Upper lobe of left lung (tissue), 6 donors: ENCODE results near the gene PTPRG. TPM values are rescaled to one million over a fixed set of nuclear protein-coding genes. Genes with fewer than 3 reads are reported as not detected.

Experiments used
- ATAC-seq, 2 donors: fragments of 200-7000 bp; cut with Tn5 transposase; one replicate each; pipeline ENCODE4 v1.9.1; 2022; ENCODE audit warnings: mild to moderate bottlenecking in 2 of 2, moderate library complexity in 2 of 2; ENCODE audit not compliant: low FRiP score in 2 of 2
- DNase-seq, 2 donors: peaks; one replicate each; pipeline ENCODE4 v3.0.0-alpha.2; 2019 to 2020
- H3K27ac ChIP-seq, 4 donors: fragments of 200-600 bp; sonication (generic); one replicate each; pipeline ENCODE4 v1.5.1; 2016 to 2019
- H3K27me3 ChIP-seq, 4 donors: fragments of 200-600 bp; sonication (generic); one replicate each; pipeline ENCODE4 v1.5.1; 2017 to 2019
- H3K36me3 ChIP-seq, 4 donors: fragments of 200-600 bp; sonication (generic); one replicate each; pipeline ENCODE4 v1.5.1; 2016 to 2019
- H3K4me1 ChIP-seq, 4 donors: fragments of 200-600 bp; sonication (generic); one replicate each; pipeline ENCODE4 v1.5.1; 2018 to 2019
- H3K4me3 ChIP-seq, 4 donors: fragments of 200-600 bp; sonication (generic); one replicate each; pipeline ENCODE4 v1.5.1; 2017 to 2019; ENCODE audit warnings: mild to moderate bottlenecking in 2 of 4, moderate library complexity in 1 of 4
- H3K9me3 ChIP-seq, 4 donors: fragments of 200-600 bp; sonication (generic); one replicate each; pipeline ENCODE4 v1.5.1; 2018 to 2019
- EP300 ChIP-seq, 4 donors: sonication (generic); formaldehyde crosslinking; IDR thresholded peaks; one replicate each; pipeline ENCODE4 v1.5.1; 2017; ENCODE audit warnings: antibody characterized with exemption in 4 of 4, control low read depth in 2 of 4
- POLR2A ChIP-seq, 4 donors: fragments of 450-650 bp; IDR thresholded peaks; one replicate each; pipeline ENCODE4 v1.5.1; 2016 to 2017; ENCODE audit warnings: antibody characterized with exemption in 4 of 4, mild to moderate bottlenecking in 2 of 4
- POLR2AphosphoS5 ChIP-seq, 2 donors: sonication (generic); formaldehyde crosslinking; IDR thresholded peaks; one replicate each; pipeline ENCODE4 v1.5.1; 2017; ENCODE audit warnings: antibody characterized with exemption in 2 of 2
- WGBS, 2 donors: methylation state at CpG; one replicate each; pipeline ENCODE4 v1.1.5; 2017 to 2018; 5-methylcytosine and 5-hydroxymethylcytosine counted together
- total RNA-seq, 6 donors: library from RNA; depleted of rRNA in 4 of 6; stranded (reverse); fragments of >200 nt in 4 of 6; gene quantifications; one replicate each; pipeline versions ENCODE4 v1.1.0 to v1.2.1, GENCODE V29; 2016 to 2021
- TF ChIP-seq, protein P1 (sequence below), 6 experiments: fragments of 450-650 bp in 4 of 6; fragments of 200-600 bp in 2 of 6; sonication (generic) in 2 of 6; IDR thresholded peaks; one replicate each; pipeline ENCODE4 v1.5.1; 2016 to 2019; ENCODE audit warnings: antibody characterized with exemption in 6 of 6
- donor health status: DM: no; HTN: no; CAD: no; lungs with moderate emphysema.
- donor health status: DM: no; HTN: yes; CAD: no; lungs with severe emphysema.

Gene PTPRG
- total RNA-seq, 6 donors from 2014 or later, result 58.7 to 101 (median 68.8) TPM

- Histone ChIP-seq H3K27me3 (no peaks in the 10 kb centered on the region), H3K27ac (no peak overlapping the region), H3K4me3 (no peak overlapping the region), H3K36me3 (no peaks in the 10 kb centered on the region), H3K4me1 (peaks cover 0 to 3% (median 0%) of the 10 kb centered on the region in 4 donors), H3K9me3 (no peaks in the 10 kb centered on the region)
- WGBS, 2 donors, result 91 to 94% methylated on average over 2 of the region's 2 CpGs
- ATAC-seq, result no peak
- no peak for DNase-seq
- TF ChIP-seq POLR2AphosphoS5 (IDR thresholded peaks at IDR 0.05), result no peak
- TF ChIP-seq, protein P1, sequence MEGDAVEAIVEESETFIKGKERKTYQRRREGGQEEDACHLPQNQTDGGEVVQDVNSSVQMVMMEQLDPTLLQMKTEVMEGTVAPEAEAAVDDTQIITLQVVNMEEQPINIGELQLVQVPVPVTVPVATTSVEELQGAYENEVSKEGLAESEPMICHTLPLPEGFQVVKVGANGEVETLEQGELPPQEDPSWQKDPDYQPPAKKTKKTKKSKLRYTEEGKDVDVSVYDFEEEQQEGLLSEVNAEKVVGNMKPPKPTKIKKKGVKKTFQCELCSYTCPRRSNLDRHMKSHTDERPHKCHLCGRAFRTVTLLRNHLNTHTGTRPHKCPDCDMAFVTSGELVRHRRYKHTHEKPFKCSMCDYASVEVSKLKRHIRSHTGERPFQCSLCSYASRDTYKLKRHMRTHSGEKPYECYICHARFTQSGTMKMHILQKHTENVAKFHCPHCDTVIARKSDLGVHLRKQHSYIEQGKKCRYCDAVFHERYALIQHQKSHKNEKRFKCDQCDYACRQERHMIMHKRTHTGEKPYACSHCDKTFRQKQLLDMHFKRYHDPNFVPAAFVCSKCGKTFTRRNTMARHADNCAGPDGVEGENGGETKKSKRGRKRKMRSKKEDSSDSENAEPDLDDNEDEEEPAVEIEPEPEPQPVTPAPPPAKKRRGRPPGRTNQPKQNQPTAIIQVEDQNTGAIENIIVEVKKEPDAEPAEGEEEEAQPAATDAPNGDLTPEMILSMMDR (IDR thresholded peaks at IDR 0.05), result no peak
- no peak for TF ChIP-seq POLR2A (IDR thresholded peaks at IDR 0.05)
- no peak for TF ChIP-seq EP300 (IDR thresholded peaks at IDR 0.05)
Measured at GRCh38 chr3:61967937-61968336, 406.6 kb downstream of the PTPRG start.

GRCh38 chr3:61974662-61975061 lies 413.3 kb downstream of the PTPRG start:
- WGBS, 2 donors, result 69 to 77% methylated on average over 2 of the region's 2 CpGs
- peaks cover 0 to 4% (median 2%) of the 10 kb centered on the region in 4 donors for H3K4me1 ChIP-seq
- no peaks in the 10 kb centered on the region for H3K36me3 ChIP-seq
- H3K27ac ChIP-seq, result no peak overlapping the region
- H3K27me3 ChIP-seq, result no peaks in the 10 kb centered on the region
- no peak for ATAC-seq
- H3K9me3 ChIP-seq, result no peaks in the 10 kb centered on the region
- no peak for DNase-seq
- TF ChIP-seq POLR2AphosphoS5 (IDR thresholded peaks at IDR 0.05) (no peak), POLR2A (IDR thresholded peaks at IDR 0.05) (no peak), EP300 (IDR thresholded peaks at IDR 0.05) (no peak)
- TF ChIP-seq, protein P1 (IDR thresholded peaks at IDR 0.05), result no peak
- no peak overlapping the region for H3K4me3 ChIP-seq

GRCh38 chr3:61975199-61975598 lies 413.8 kb downstream of the PTPRG start:
- ATAC-seq (no peak), DNase-seq (no peak)
- WGBS, 2 donors, result 82 to 90% methylated on average over 3 of the region's 3 CpGs
- H3K27me3 ChIP-seq, result no peaks in the 10 kb centered on the region
- H3K27ac ChIP-seq, result no peak overlapping the region
- TF ChIP-seq POLR2A (IDR thresholded peaks at IDR 0.05) (no peak), POLR2AphosphoS5 (IDR thresholded peaks at IDR 0.05) (no peak), EP300 (IDR thresholded peaks at IDR 0.05) (no peak)
- TF ChIP-seq, protein P1 (IDR thresholded peaks at IDR 0.05), result no peak
- no peaks in the 10 kb centered on the region for H3K9me3 ChIP-seq
- H3K4me3 ChIP-seq, result no peak overlapping the region
- H3K4me1 ChIP-seq, result peaks cover 0 to 5% (median 2%) of the 10 kb centered on the region in 4 donors
- no peaks in the 10 kb centered on the region for H3K36me3 ChIP-seq

- no peak overlapping the region for H3K27ac ChIP-seq
Measured at GRCh38 chr3:61975936-61976335, 414.6 kb downstream of the PTPRG start.

More at GRCh38 chr3:61975936-61976335, 414.6 kb downstream of the PTPRG start:
- Histone ChIP-seq H3K4me1 (peaks cover 0 to 5% (median 2%) of the 10 kb centered on the region in 4 donors), H3K27me3 (no peaks in the 10 kb centered on the region), H3K36me3 (no peaks in the 10 kb centered on the region), H3K4me3 (no peak overlapping the region), H3K9me3 (no peaks in the 10 kb centered on the region)
- DNase-seq (no peak), ATAC-seq (no peak)
- WGBS, 2 donors, result 57 to 89% methylated on average over 2 of the region's 2 CpGs
- TF ChIP-seq POLR2AphosphoS5 (IDR thresholded peaks at IDR 0.05), result no peak
- no peak for TF ChIP-seq EP300 (IDR thresholded peaks at IDR 0.05)
- TF ChIP-seq, protein P1 (IDR thresholded peaks at IDR 0.05), result no peak
- no peak for TF ChIP-seq POLR2A (IDR thresholded peaks at IDR 0.05)
